Neutrophil (primary cell): ENCODE measurements around the gene TGM3.

ENCODE experiments used
- H3K27ac ChIP-seq: fragments of 200-600 bp; sonication (generic); 2 replicates; pipeline ENCODE4 v1.5.1; 2016; ENCODE audit warnings: mild to moderate bottlenecking, moderate library complexity
- H3K27me3 ChIP-seq: fragments of 200-600 bp; sonication (generic); 2 replicates; pipeline ENCODE4 v1.6.0; 2016; ENCODE audit warnings: mild to moderate bottlenecking
- H3K36me3 ChIP-seq: fragments of 200-600 bp; sonication (generic); 2 replicates; pipeline ENCODE4 v1.5.1; 2017
- H3K4me1 ChIP-seq, 2 experiments: fragments of 200-600 bp in 1 of 2; sonication (generic) in 1 of 2; 1 replicate in 1 of 2; 2 replicates in 1 of 2; pipeline versions ENCODE4 v1.5.1 to v1.6.1; 2013 to 2016; ENCODE audit warnings: low read depth in 1 of 2, low read length in 1 of 2, mild to moderate bottlenecking in 1 of 2, moderate library complexity in 1 of 2; ENCODE audit not compliant: control insufficient read depth in 1 of 2, insufficient read depth in 1 of 2
- H3K4me3 ChIP-seq, 2 experiments: fragments of 200-600 bp in 1 of 2; sonication (generic) in 1 of 2; 1 replicate in 1 of 2; 2 replicates in 1 of 2; pipeline ENCODE4 v1.5.1; 2013 to 2016; ENCODE audit warnings: low read depth in 1 of 2, low read length in 1 of 2, mild to moderate bottlenecking in 1 of 2, moderate library complexity in 1 of 2
- H3K9me3 ChIP-seq: fragments of 200-600 bp; sonication (generic); 2 replicates; pipeline ENCODE4 v1.5.1; 2016
- TF ChIP-seq, protein P1 (sequence below): fragments of 200-600 bp; sonication (generic); IDR thresholded peaks from 2 replicates; pipeline ENCODE4 v1.5.1; 2016; ENCODE audit warnings: antibody characterized with exemption

The TGM3 gene

GRCh38 chr20:2357114-2357513, 61.3 kb downstream of the TGM3 start:
- TF ChIP-seq, protein P1, sequence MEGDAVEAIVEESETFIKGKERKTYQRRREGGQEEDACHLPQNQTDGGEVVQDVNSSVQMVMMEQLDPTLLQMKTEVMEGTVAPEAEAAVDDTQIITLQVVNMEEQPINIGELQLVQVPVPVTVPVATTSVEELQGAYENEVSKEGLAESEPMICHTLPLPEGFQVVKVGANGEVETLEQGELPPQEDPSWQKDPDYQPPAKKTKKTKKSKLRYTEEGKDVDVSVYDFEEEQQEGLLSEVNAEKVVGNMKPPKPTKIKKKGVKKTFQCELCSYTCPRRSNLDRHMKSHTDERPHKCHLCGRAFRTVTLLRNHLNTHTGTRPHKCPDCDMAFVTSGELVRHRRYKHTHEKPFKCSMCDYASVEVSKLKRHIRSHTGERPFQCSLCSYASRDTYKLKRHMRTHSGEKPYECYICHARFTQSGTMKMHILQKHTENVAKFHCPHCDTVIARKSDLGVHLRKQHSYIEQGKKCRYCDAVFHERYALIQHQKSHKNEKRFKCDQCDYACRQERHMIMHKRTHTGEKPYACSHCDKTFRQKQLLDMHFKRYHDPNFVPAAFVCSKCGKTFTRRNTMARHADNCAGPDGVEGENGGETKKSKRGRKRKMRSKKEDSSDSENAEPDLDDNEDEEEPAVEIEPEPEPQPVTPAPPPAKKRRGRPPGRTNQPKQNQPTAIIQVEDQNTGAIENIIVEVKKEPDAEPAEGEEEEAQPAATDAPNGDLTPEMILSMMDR, result no peak
- Histone ChIP-seq H3K36me3 (no peaks in the 10 kb centered on the region), H3K4me3 (no peak overlapping the region), H3K9me3 (no peaks in the 10 kb centered on the region), H3K27me3 (peaks cover 91% of the 10 kb centered on the region), H3K27ac (no peak overlapping the region), H3K4me1 (peaks cover 0 to 1% of the 10 kb centered on the region in 2 experiments)

DNA sequence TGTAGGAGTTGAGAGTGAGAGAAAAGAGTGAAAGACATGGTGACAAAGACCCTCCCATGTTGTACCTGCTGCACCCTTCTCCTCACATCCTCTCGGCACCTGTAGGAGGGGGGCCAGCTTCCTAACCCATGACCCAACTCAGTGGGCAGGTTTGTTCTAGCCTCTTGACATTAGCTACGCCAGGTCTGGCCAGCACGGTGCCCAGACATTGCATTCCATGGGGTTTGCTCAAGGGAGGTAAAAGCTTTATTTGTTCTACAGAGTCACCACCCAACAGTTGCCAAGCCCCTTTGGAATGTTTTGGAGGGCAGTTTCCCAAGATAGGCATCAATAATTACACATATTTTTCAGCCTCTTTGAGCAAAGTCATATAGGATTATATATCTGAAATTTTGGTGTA, 62.2 kb downstream of the TGM3 start:
- TF ChIP-seq, protein P1, result no peak
- Histone ChIP-seq H3K27me3 (peaks cover 89% of the 10 kb centered on the region), H3K27ac (no peak overlapping the region), H3K9me3 (no peaks in the 10 kb centered on the region), H3K4me1 (no peaks in the 10 kb centered on the region), H3K4me3 (no peak overlapping the region), H3K36me3 (no peaks in the 10 kb centered on the region)

GRCh38 chr20:2361035-2361593, 65.3 kb downstream of the TGM3 start:
- no peak overlapping the region for H3K27ac ChIP-seq
- H3K36me3 ChIP-seq, result no peaks in the 10 kb centered on the region
- TF ChIP-seq, protein P1, result no peak
- H3K27me3 ChIP-seq, result peaks cover 83% of the 10 kb centered on the region
- H3K4me1 ChIP-seq, result peaks cover 0 to 10% of the 10 kb centered on the region in 2 experiments
- H3K4me3 ChIP-seq, result no peak overlapping the region
- no peaks in the 10 kb centered on the region for H3K9me3 ChIP-seq

DNA sequence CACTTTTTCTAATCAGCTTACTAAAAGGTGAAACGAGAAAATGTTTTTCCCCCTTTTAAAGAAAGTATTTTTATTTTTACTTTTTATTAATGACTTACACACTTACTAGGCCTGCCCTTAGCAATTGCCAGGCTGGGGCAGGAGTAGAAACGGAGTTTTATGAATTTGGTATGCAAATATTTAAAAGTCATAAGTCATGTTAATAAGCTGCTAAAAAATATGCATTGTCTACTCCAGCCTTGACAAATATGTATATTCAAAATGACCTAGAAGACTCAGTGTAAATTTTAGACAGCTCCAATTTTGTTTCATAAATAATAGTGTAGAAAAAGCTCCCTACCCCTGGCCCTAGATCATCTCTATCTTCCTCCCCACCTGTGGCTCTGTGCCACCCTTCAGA, 67.4 kb downstream of the TGM3 start:
- TF ChIP-seq, protein P1, result no peak
- Histone ChIP-seq H3K27ac (peak overlapping the region; percentile 23), H3K36me3 (no peaks in the 10 kb centered on the region), H3K9me3 (no peaks in the 10 kb centered on the region), H3K27me3 (peaks cover 83% of the 10 kb centered on the region), H3K4me3 (no peak overlapping the region), H3K4me1 (peaks cover 0 to 10% of the 10 kb centered on the region in 2 experiments)

DNA sequence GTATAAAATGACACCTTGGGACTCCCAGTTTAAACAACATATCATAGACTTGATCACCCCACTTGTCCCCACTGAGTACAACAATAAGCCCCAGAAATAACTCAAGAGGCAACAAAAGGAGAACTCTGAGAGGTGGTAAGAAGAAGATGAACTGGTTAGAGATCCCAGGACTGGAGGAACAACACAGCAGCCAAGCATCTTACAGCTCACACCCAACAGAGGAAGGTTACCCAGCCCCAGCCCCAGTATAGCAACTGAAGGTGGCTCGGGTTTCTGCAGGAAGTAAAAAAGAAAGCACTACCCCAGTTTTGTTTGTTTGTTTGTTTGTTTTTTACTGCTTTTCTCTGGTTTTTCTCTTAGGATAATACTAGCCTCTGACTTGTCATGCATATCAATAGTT, 67.8 kb downstream of the TGM3 start:
- Histone ChIP-seq H3K9me3 (no peaks in the 10 kb centered on the region), H3K36me3 (no peaks in the 10 kb centered on the region), H3K4me1 (peaks cover 0 to 10% of the 10 kb centered on the region in 2 experiments), H3K4me3 (no peak overlapping the region), H3K27me3 (peaks cover 83% of the 10 kb centered on the region), H3K27ac (peak overlapping the region; percentile 23)
- TF ChIP-seq, protein P1, result no peak

DNA sequence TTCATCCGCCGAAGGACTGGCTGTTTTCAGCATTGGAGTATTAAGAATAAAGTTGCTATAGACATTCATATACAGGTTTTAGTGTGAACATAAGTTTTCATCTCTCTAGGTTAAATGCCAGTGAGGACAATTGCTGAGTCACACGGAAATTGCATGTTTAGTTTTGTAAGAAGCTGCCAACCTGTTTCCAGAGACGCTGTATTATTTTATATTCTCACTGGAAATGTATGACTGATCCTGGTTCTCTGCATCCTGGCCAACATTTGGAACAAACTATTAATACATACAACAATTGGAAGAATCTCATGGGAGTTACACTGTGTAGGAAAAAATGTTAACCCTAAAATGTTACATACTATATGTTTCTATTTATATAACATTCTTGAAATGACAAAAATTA, 68.2 kb downstream of the TGM3 start:
- no peaks in the 10 kb centered on the region for H3K9me3 ChIP-seq
- peak overlapping the region; percentile 23 for H3K27ac ChIP-seq
- no peaks in the 10 kb centered on the region for H3K36me3 ChIP-seq
- peaks cover 0 to 10% of the 10 kb centered on the region in 2 experiments for H3K4me1 ChIP-seq
- peaks cover 83% of the 10 kb centered on the region for H3K27me3 ChIP-seq
- H3K4me3 ChIP-seq, result no peak overlapping the region
- TF ChIP-seq, protein P1, result no peak
